ENCODE measurements around the gene XYLT1. TPM values are rescaled to one million over a fixed set of nuclear protein-coding genes. Genes with fewer than 3 reads are reported as not detected.

XYLT1 gene
- polyA plus RNA-seq, 1 of the 3 experiments (the other 2 are of a cell fraction), result 17.6 TPM

DNA sequence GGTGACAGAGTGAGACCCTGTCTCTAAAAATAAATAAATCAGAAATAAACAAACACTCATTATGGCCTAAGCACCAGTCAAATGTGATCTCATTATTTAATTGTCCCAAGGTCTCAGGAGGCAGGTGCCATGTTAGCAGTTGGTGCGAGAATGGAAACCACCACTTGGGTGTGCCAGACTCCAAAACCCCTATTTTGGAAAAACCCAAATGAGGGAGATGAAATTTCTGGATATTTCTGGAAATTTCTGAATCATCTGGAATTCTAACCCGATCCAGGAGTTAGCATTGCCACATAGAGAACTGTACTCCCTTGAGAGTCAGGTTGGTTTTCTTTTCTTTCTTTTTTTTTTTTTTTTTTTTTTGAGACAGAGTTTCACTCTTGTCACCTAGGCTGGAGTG lies 264.0 kb downstream of the XYLT1 start:
- peaks cover 0 to 10% of the 10 kb centered on the region in 2 experiments for H3K36me3 ChIP-seq (replicated peaks in 1 of 2; ENCODE audit: control insufficient read depth in 1 of 2, insufficient read depth in 2 of 2, low read length in 1 of 2)
- ChIA-PET CTCF (interaction anchor here (1.1 to 2.5 kb wide), 3 partner anchors 12 to 262 kb away, joined by 4 to 9 read pairs (median 7); no protein-coding TSS in a partner anchor), POLR2A (no interaction called here)
- H3K4me1 ChIP-seq (ENCODE audit: control insufficient read depth in 1 of 2, insufficient read depth in 2 of 2, low read depth in 1 of 2, low read length in 1 of 2), result peaks cover 0 to 7% of the 10 kb centered on the region in 2 experiments; a peak in 1 of 4 replicates
- TF ChIP-seq RAD21 (IDR thresholded peaks at IDR 0.05; ENCODE audit: low read length) (peak; percentile 38; the same call in 1 of the 2 replicates), POLR2AphosphoS5 (IDR thresholded peaks at IDR 0.05; ENCODE audit: low read depth, low read length) (no peak), JUND (IDR thresholded peaks at IDR 0.05) (no peak)
- TF ChIP-seq, protein P1, sequence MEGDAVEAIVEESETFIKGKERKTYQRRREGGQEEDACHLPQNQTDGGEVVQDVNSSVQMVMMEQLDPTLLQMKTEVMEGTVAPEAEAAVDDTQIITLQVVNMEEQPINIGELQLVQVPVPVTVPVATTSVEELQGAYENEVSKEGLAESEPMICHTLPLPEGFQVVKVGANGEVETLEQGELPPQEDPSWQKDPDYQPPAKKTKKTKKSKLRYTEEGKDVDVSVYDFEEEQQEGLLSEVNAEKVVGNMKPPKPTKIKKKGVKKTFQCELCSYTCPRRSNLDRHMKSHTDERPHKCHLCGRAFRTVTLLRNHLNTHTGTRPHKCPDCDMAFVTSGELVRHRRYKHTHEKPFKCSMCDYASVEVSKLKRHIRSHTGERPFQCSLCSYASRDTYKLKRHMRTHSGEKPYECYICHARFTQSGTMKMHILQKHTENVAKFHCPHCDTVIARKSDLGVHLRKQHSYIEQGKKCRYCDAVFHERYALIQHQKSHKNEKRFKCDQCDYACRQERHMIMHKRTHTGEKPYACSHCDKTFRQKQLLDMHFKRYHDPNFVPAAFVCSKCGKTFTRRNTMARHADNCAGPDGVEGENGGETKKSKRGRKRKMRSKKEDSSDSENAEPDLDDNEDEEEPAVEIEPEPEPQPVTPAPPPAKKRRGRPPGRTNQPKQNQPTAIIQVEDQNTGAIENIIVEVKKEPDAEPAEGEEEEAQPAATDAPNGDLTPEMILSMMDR (IDR thresholded peaks at IDR 0.05), result peak; percentile 31
- DNase-seq, result no peak
- no peak overlapping the region for H3K4me3 ChIP-seq (ENCODE audit: low read depth in 2 of 2, low read length in 1 of 2)
- peaks cover 100% of the 10 kb centered on the region for H4K20me1 ChIP-seq (ENCODE audit: insufficient read depth)
- no peak overlapping the region for H3K4me2 ChIP-seq
- H3F3A ChIP-seq (replicated peaks; ENCODE audit: insufficient read depth), result peaks cover 20% of the 10 kb centered on the region
- peaks cover 92% of the 10 kb centered on the region for H3K79me2 ChIP-seq (ENCODE audit: insufficient read depth)
- no peak overlapping the region for H3K9ac ChIP-seq
- WGBS (ENCODE audit: low lambda C conversion rate), result 80% methylated on average over 2 of the region's 2 CpGs
- no peak overlapping the region for H2AFZ ChIP-seq (ENCODE audit: low read depth)
- no peaks in the 10 kb centered on the region for H3K27me3 ChIP-seq (ENCODE audit: insufficient read depth)
- H3K27ac ChIP-seq (ENCODE audit: low read depth in 2 of 2, low read length in 1 of 2), result no peak overlapping the region
- H3K9me3 ChIP-seq, result no peaks in the 10 kb centered on the region
- no peaks in the 10 kb centered on the region for H3K9me2 ChIP-seq

DNA sequence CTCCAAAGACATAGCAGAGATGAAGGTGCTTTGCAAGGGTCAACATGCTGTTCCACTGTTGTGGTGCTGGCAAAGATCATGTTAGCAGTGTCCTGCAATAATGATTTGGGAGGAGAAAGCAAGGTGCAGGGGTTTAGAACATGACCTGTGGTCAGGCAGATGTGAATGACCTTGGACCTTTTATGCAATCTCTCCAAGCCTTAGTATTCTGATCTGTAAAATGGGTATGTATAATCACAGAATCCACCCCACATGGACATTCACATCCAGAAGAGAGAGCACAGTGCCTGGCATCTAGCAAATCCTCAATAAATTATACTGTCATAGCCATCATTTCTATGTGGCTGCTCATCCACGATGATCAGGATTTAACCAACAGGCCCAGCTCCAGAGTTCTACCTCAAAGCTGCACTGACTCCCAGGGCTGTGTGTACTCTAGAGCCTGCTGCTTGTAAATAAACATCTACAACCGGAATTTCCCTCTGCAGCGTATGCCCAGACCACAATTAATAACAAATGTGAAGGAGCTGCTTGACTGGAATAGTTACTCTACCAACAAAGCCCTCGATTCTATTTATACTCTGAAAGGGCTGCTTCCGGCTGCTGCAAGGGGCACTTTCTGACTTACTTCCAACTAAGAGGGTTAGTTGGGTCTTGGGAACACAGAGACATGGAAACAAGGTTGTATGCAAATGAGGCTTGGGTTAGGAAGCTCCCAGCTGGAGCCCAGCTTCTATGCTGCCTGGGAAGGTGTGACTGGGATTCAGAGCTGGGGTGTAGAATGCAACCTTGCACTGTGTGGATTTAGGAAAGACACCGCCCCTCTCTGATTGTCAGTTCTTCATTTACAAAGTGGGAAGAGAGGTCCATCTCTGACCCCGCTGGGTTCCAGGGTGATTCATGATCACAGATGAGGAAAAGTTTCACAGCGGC lies 265.2 kb downstream of the XYLT1 start:
- Histone ChIP-seq H3K4me2 (no peak overlapping the region), H3K27me3 (ENCODE audit: insufficient read depth) (no peaks in the 10 kb centered on the region), H3K9me3 (no peaks in the 10 kb centered on the region), H3K9me2 (no peaks in the 10 kb centered on the region), H3K4me1 (ENCODE audit: control insufficient read depth in 1 of 2, insufficient read depth in 2 of 2, low read depth in 1 of 2, low read length in 1 of 2) (peaks cover 0 to 7% of the 10 kb centered on the region in 2 experiments; a peak in 1 of 4 replicates), H3K4me3 (ENCODE audit: low read depth in 2 of 2, low read length in 1 of 2) (no peak overlapping the region), H3K9ac (no peak overlapping the region), H4K20me1 (ENCODE audit: insufficient read depth) (peaks cover 100% of the 10 kb centered on the region), H2AFZ (ENCODE audit: low read depth) (no peak overlapping the region), H3K36me3 (replicated peaks in 1 of 2; ENCODE audit: control insufficient read depth in 1 of 2, insufficient read depth in 2 of 2, low read length in 1 of 2) (peaks cover 0 to 15% of the 10 kb centered on the region in 2 experiments), H3K27ac (ENCODE audit: low read depth in 2 of 2, low read length in 1 of 2) (peak overlapping the region in 1 of 2 experiments; percentile 21; a peak in 1 of 4 replicates), H3F3A (replicated peaks; ENCODE audit: insufficient read depth) (peaks cover 20% of the 10 kb centered on the region), H3K79me2 (ENCODE audit: insufficient read depth) (peaks cover 96% of the 10 kb centered on the region)
- ChIA-PET POLR2A (no interaction called here), CTCF (interaction anchor here (1.1 to 2.5 kb wide), 2 partner anchors 11 to 263 kb away, joined by 4 to 9 read pairs; no protein-coding TSS in a partner anchor)
- TF ChIP-seq TAF1 (IDR thresholded peaks at IDR 0.05; ENCODE audit: borderline replicate concordance, low read depth, low read length) (no peak), MEF2A (IDR thresholded peaks at IDR 0.05; ENCODE audit: borderline replicate concordance, low read depth) (no peak), YY1 (IDR thresholded peaks at IDR 0.05; ENCODE audit: low read depth) (no peak), EP300 (IDR thresholded peaks at IDR 0.05; ENCODE audit: borderline replicate concordance in 1 of 2, low read depth in 1 of 2, low read length in 1 of 2) (no peak), GABPA (IDR thresholded peaks at IDR 0.05; ENCODE audit: low read depth) (no peak), POLR2AphosphoS5 (IDR thresholded peaks at IDR 0.05; ENCODE audit: low read depth, low read length) (no peak), RCOR1 (IDR thresholded peaks at IDR 0.05; ENCODE audit: low read length) (no peak), ELF1 (IDR thresholded peaks at IDR 0.05) (no peak), NRF1 (IDR thresholded peaks at IDR 0.05; ENCODE audit: low read depth, low read length) (no peak), TCF12 (IDR thresholded peaks at IDR 0.05) (no peak), SIN3A (IDR thresholded peaks at IDR 0.05; ENCODE audit: borderline replicate concordance, low read depth, low read length) (no peak), JUND (IDR thresholded peaks at IDR 0.05) (no peak), FOXM1 (IDR thresholded peaks at IDR 0.05; ENCODE audit: low read depth) (no peak), CHD2 (IDR thresholded peaks at IDR 0.05; ENCODE audit: low read length, partially characterized antibody) (no peak), FOXJ3 (CRISPR knock-in tag; IDR thresholded peaks at IDR 0.05) (no peak)
- TF ChIP-seq, protein P2, sequence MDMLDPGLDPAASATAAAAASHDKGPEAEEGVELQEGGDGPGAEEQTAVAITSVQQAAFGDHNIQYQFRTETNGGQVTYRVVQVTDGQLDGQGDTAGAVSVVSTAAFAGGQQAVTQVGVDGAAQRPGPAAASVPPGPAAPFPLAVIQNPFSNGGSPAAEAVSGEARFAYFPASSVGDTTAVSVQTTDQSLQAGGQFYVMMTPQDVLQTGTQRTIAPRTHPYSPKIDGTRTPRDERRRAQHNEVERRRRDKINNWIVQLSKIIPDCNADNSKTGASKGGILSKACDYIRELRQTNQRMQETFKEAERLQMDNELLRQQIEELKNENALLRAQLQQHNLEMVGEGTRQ (IDR thresholded peaks at IDR 0.05; ENCODE audit: borderline replicate concordance, low read depth, low read length), result no peak
- TF ChIP-seq, protein P3, sequence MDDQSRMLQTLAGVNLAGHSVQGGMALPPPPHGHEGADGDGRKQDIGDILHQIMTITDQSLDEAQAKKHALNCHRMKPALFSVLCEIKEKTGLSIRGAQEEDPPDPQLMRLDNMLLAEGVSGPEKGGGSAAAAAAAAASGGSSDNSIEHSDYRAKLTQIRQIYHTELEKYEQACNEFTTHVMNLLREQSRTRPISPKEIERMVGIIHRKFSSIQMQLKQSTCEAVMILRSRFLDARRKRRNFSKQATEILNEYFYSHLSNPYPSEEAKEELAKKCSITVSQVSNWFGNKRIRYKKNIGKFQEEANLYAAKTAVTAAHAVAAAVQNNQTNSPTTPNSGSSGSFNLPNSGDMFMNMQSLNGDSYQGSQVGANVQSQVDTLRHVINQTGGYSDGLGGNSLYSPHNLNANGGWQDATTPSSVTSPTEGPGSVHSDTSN (IDR thresholded peaks at IDR 0.05), result no peak
- no peak for DNase-seq
- WGBS (ENCODE audit: low lambda C conversion rate), result 64% methylated on average over 8 of the region's 8 CpGs

Measured in SK-N-SH (cell line).